HL-60 (cell line): ENCODE results near the gene GPR78.

Source experiments
- CTCF ChIP-seq: IDR thresholded peaks from one replicate; pipeline ENCODE4 v1.5.1; 2011; ENCODE audit warnings: low read length, control low read depth, inconsistent platforms; ENCODE audit not compliant: insufficient read depth
- REST ChIP-seq: IDR thresholded peaks from 2 replicates; pipeline ENCODE4 v1.6.1; 2012; ENCODE audit warnings: low read depth; ENCODE audit not compliant: insufficient replicate concordance

DNA sequence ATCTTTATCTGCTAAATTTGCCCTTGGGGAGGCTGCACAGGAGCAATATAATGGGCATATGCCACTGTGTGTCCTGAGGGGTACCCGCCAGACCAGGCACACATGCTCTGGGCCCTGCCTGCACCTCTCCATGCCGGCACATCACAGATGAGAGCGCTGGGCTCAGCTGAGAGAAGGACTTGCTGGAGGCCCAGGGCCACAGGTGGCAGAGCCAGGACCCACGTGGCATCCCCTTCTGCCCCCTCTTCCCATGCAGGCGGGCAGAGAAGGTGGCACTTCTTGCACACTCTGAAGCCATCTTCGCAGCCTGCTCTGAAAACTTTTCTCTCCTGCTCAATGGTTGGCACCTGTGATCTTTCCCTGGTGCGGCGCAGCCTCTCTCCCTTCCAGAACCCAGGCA lies 32.5 kb downstream of the GPR78 start:
- TF ChIP-seq REST = no peak
- TF ChIP-seq CTCF = no peak
